HepG2 (cell line): ENCODE data around the gene HAT1. TPM values are rescaled to one million over a fixed set of nuclear protein-coding genes. Genes with fewer than 3 reads are reported as not detected.

ENCODE experiments used
- ELF1 ChIP-seq: sonication (generic); formaldehyde crosslinking; IDR thresholded peaks from 2 replicates; pipeline ENCODE4 v1.4.0; 2020; ENCODE audit warnings: missing genetic modification reagents
- FOXJ3 ChIP-seq: sonication (generic); formaldehyde crosslinking; IDR thresholded peaks from 2 replicates; pipeline ENCODE4 v1.4.0; 2020; ENCODE audit warnings: missing genetic modification reagents, mild to moderate bottlenecking, borderline replicate concordance
- GPN1 ChIP-seq: sonication (generic); formaldehyde crosslinking; IDR thresholded peaks from 2 replicates; pipeline ENCODE4 v1.5.1; 2020; ENCODE audit warnings: missing genetic modification reagents, borderline replicate concordance
- HNRNPL ChIP-seq: fragments of 200-400 bp; formaldehyde crosslinking; IDR thresholded peaks from 2 replicates; pipeline ENCODE4 v1.6.1; 2017; ENCODE audit warnings: mild to moderate bottlenecking, low read depth, low read length
- MTA3 ChIP-seq: sonication (generic); formaldehyde crosslinking; IDR thresholded peaks from 2 replicates; pipeline ENCODE4 v1.4.0; 2020; ENCODE audit warnings: missing genetic modification reagents
- MXD4 ChIP-seq: IDR thresholded peaks from 2 replicates; pipeline ENCODE4 v1.6.1; 2016; ENCODE audit warnings: mild to moderate bottlenecking, missing biosample characterization, missing genetic modification reagents
- RELA ChIP-seq: sonication (generic); formaldehyde crosslinking; IDR thresholded peaks from 2 replicates; pipeline ENCODE4 v1.4.0; 2020; ENCODE audit warnings: missing genetic modification reagents
- SALL2 ChIP-seq: sonication (generic); formaldehyde crosslinking; IDR thresholded peaks from 2 replicates; pipeline ENCODE4 v1.8.1; 2023; ENCODE audit warnings: mild to moderate bottlenecking, missing genetic modification reagents, inconsistent platforms
- SCMH1 ChIP-seq: sonication (generic); formaldehyde crosslinking; IDR thresholded peaks from 2 replicates; pipeline ENCODE4 v1.9.0; 2021; ENCODE audit warnings: missing genetic modification reagents, mild to moderate bottlenecking, borderline replicate concordance
- SMYD3 ChIP-seq: sonication (generic); formaldehyde crosslinking; IDR thresholded peaks from 2 replicates; pipeline ENCODE4 v1.8.1; 2023; ENCODE audit warnings: mild to moderate bottlenecking, missing genetic modification reagents
- XBP1 ChIP-seq: sonication (generic); formaldehyde crosslinking; IDR thresholded peaks from 2 replicates; pipeline ENCODE4 v1.5.0; 2020; ENCODE audit warnings: missing genetic modification reagents
- ZNF17 ChIP-seq: sonication (generic); formaldehyde crosslinking; IDR thresholded peaks from 2 replicates; pipeline ENCODE4 v1.5.0; 2020; ENCODE audit warnings: mild to moderate bottlenecking, missing genetic modification reagents
- ZNF20 ChIP-seq: sonication (generic); formaldehyde crosslinking; IDR thresholded peaks from 2 replicates; pipeline ENCODE4 v1.4.0; 2020; ENCODE audit warnings: mild to moderate bottlenecking, moderate library complexity, missing genetic modification reagents
- ZNF367 ChIP-seq: sonication (generic); formaldehyde crosslinking; IDR thresholded peaks from 2 replicates; pipeline ENCODE4 v1.4.0; 2020; ENCODE audit warnings: missing genetic modification reagents, borderline replicate concordance
- ZNF703 ChIP-seq: sonication (generic); formaldehyde crosslinking; IDR thresholded peaks from 2 replicates; pipeline ENCODE4 v1.5.1; 2020; ENCODE audit warnings: missing genetic modification reagents, mild to moderate bottlenecking, moderate library complexity, borderline replicate concordance
- ZNF776 ChIP-seq: sonication (generic); formaldehyde crosslinking; IDR thresholded peaks from 2 replicates; pipeline ENCODE4 v1.4.0; 2020; ENCODE audit warnings: mild to moderate bottlenecking, missing genetic modification reagents
- ZNF780A ChIP-seq: sonication (generic); formaldehyde crosslinking; IDR thresholded peaks from 2 replicates; pipeline ENCODE4 v1.8.0; 2022; ENCODE audit warnings: mild to moderate bottlenecking, missing genetic modification reagents, moderate library complexity
- polyA plus RNA-seq, 8 experiments: library from polyadenylated mRNA; depleted of rRNA in 3 of 8; stranded (reverse) in 7 of 8; unstranded in 1 of 8; fragments of >200 nt; fragmentation: Illumina TruSeq in 4 of 8; extraction: Trizol in 4 of 8; gene quantifications; 2 replicates each; pipeline versions ENCODE4 v1.2.1 to v1.2.3, GENCODE V29; 2011 to 2016; ENCODE audit warnings: low read depth in 4 of 8, missing spikeins in 1 of 8, mixed read lengths in 1 of 8; ENCODE audit not compliant: insufficient read depth in 1 of 8
- total RNA-seq, 5 experiments: library from RNA; depleted of rRNA; stranded (reverse); fragments of >200 nt; fragmentation: Illumina TruSeq; extraction: Trizol; gene quantifications; 2 replicates each; pipeline ENCODE4 v1.2.3, GENCODE V29; 2016; ENCODE audit warnings: low read depth in 1 of 5
- TF ChIP-seq, protein P1 (sequence below): sonication (generic); formaldehyde crosslinking; IDR thresholded peaks from 2 replicates; pipeline ENCODE4 v1.4.0; 2020; ENCODE audit warnings: missing genetic modification reagents
- TF ChIP-seq, protein P2 (sequence below): sonication (generic); formaldehyde crosslinking; IDR thresholded peaks from 2 replicates; pipeline ENCODE4 v1.5.0; 2020; ENCODE audit warnings: mild to moderate bottlenecking, missing genetic modification reagents, borderline replicate concordance

The HAT1 gene
- total and polyA plus RNA-seq, 2 of the 13 experiments (the other 11 are each of a cell fraction or from before 2014, with no cell fraction given): 45.4 to 119 TPM

DNA sequence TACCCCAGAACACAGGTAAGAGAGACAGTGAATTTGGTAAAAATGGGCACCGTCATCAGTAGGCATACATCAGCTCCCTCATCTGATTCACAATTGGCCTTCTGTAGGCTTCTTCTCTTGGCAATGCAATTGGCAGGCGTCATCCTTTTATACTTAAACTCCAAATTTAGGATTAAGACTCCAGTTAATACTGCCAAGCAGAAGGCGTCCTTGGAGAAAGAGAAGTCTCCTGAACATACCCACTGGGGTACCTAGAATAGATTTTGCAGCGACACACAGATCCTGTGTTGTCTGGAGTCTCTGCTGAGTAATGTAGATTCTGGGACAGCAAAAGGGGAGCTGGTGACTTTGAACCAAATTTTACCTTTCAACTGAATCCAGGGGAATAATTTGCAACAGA, 76.9 kb downstream of the HAT1 start (continued):
- 0 out of 2 replicates have a peak, but pooled peaks have one; percentile 5 for TF ChIP-seq ZNF780A (CRISPR knock-in tag)
- no peak for TF ChIP-seq GPN1 (CRISPR knock-in tag)
- no peak for TF ChIP-seq ELF1 (CRISPR knock-in tag)
- TF ChIP-seq MTA3 (CRISPR knock-in tag): no peak
- TF ChIP-seq ZNF703 (CRISPR knock-in tag): 0 out of 2 replicates have a peak, but pooled peaks have one; percentile 0
- no peak for TF ChIP-seq ZNF20 (CRISPR knock-in tag)
- no peak for TF ChIP-seq SCMH1 (CRISPR knock-in tag)
- 0 out of 2 replicates have a peak, but pooled peaks have one; percentile 3 for TF ChIP-seq SMYD3 (CRISPR knock-in tag)
- no peak for TF ChIP-seq RELA (CRISPR knock-in tag)
- no peak for TF ChIP-seq ZNF367 (CRISPR knock-in tag)
- no peak for TF ChIP-seq SALL2
- TF ChIP-seq, protein P1, sequence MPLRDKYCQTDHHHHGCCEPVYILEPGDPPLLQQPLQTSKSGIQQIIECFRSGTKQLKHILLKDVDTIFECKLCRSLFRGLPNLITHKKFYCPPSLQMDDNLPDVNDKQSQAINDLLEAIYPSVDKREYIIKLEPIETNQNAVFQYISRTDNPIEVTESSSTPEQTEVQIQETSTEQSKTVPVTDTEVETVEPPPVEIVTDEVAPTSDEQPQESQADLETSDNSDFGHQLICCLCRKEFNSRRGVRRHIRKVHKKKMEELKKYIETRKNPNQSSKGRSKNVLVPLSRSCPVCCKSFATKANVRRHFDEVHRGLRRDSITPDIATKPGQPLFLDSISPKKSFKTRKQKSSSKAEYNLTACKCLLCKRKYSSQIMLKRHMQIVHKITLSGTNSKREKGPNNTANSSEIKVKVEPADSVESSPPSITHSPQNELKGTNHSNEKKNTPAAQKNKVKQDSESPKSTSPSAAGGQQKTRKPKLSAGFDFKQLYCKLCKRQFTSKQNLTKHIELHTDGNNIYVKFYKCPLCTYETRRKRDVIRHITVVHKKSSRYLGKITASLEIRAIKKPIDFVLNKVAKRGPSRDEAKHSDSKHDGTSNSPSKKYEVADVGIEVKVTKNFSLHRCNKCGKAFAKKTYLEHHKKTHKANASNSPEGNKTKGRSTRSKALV (CRISPR knock-in tag): no peak
- TF ChIP-seq, protein P2, sequence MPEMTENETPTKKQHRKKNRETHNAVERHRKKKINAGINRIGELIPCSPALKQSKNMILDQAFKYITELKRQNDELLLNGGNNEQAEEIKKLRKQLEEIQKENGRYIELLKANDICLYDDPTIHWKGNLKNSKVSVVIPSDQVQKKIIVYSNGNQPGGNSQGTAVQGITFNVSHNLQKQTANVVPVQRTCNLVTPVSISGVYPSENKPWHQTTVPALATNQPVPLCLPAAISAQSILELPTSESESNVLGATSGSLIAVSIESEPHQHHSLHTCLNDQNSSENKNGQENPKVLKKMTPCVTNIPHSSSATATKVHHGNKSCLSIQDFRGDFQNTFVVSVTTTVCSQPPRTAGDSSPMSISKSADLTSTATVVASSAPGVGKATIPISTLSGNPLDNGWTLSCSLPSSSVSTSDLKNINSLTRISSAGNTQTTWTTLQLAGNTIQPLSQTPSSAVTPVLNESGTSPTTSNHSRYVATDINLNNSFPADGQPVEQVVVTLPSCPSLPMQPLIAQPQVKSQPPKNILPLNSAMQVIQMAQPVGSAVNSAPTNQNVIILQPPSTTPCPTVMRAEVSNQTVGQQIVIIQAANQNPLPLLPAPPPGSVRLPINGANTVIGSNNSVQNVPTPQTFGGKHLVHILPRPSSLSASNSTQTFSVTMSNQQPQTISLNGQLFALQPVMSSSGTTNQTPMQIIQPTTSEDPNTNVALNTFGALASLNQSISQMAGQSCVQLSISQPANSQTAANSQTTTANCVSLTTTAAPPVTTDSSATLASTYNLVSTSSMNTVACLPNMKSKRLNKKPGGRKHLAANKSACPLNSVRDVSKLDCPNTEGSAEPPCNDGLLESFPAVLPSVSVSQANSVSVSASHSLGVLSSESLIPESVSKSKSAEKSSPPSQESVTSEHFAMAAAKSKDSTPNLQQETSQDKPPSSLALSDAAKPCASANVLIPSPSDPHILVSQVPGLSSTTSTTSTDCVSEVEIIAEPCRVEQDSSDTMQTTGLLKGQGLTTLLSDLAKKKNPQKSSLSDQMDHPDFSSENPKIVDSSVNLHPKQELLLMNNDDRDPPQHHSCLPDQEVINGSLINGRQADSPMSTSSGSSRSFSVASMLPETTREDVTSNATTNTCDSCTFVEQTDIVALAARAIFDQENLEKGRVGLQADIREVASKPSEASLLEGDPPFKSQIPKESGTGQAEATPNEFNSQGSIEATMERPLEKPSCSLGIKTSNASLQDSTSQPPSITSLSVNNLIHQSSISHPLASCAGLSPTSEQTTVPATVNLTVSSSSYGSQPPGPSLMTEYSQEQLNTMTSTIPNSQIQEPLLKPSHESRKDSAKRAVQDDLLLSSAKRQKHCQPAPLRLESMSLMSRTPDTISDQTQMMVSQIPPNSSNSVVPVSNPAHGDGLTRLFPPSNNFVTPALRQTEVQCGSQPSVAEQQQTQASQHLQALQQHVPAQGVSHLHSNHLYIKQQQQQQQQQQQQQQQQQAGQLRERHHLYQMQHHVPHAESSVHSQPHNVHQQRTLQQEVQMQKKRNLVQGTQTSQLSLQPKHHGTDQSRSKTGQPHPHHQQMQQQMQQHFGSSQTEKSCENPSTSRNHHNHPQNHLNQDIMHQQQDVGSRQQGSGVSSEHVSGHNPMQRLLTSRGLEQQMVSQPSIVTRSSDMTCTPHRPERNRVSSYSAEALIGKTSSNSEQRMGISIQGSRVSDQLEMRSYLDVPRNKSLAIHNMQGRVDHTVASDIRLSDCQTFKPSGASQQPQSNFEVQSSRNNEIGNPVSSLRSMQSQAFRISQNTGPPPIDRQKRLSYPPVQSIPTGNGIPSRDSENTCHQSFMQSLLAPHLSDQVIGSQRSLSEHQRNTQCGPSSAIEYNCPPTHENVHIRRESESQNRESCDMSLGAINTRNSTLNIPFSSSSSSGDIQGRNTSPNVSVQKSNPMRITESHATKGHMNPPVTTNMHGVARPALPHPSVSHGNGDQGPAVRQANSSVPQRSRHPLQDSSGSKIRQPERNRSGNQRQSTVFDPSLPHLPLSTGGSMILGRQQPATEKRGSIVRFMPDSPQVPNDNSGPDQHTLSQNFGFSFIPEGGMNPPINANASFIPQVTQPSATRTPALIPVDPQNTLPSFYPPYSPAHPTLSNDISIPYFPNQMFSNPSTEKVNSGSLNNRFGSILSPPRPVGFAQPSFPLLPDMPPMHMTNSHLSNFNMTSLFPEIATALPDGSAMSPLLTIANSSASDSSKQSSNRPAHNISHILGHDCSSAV (CRISPR knock-in tag): no peak
- no peak for TF ChIP-seq HNRNPL
- TF ChIP-seq MXD4 (CRISPR knock-in tag): no peak
- TF ChIP-seq ZNF776 (CRISPR knock-in tag): no peak
- no peak for TF ChIP-seq XBP1 (CRISPR knock-in tag)
- no peak for TF ChIP-seq ZNF17 (CRISPR knock-in tag)
- no peak for TF ChIP-seq FOXJ3 (CRISPR knock-in tag)
